Stomach (tissue), 9 donors: ENCODE results near the gene ZNRF4. TPM values are rescaled to one million over a fixed set of nuclear protein-coding genes. Genes with fewer than 3 reads are reported as not detected.

Experiments used
- DNase-seq, 2 donors: peaks; one replicate each; pipeline versions ENCODE4 v3.0.0 to v3.0.0-alpha.2; 2013 to 2019
- H3K27ac ChIP-seq, 5 donors: fragments of 200-600 bp in 4 of 5; sonication (generic) in 4 of 5; one replicate each; pipeline ENCODE4 v1.5.1; 2013 to 2019; ENCODE audit warnings: mild to moderate bottlenecking in 1 of 5, moderate library complexity in 1 of 5
- H3K27me3 ChIP-seq, 3 donors: fragments of 200-600 bp; sonication (generic); one replicate each; pipeline ENCODE4 v1.5.1; 2017 to 2019; ENCODE audit warnings: mixed run types in 1 of 3
- H3K36me3 ChIP-seq, 4 donors: fragments of 200-600 bp; sonication (generic); 1 replicate in 3 of 4; 2 replicates in 1 of 4; pipeline ENCODE4 v1.5.1; 2016 to 2019
- H3K4me1 ChIP-seq, 4 donors: fragments of 200-600 bp; sonication (generic); one replicate each; pipeline ENCODE4 v1.5.1; 2016 to 2019
- H3K4me3 ChIP-seq, 4 donors: fragments of 200-600 bp; sonication (generic) in 3 of 4; one replicate each; pipeline ENCODE4 v1.5.1; 2016 to 2019; ENCODE audit warnings: mild to moderate bottlenecking in 1 of 4
- H3K9me3 ChIP-seq, 4 donors: fragments of 200-600 bp; sonication (generic); one replicate each; pipeline ENCODE4 v1.5.1; 2016 to 2019
- EP300 ChIP-seq: sonication (generic); formaldehyde crosslinking; IDR thresholded peaks from one replicate; pipeline ENCODE4 v1.6.1; 2017; ENCODE audit warnings: antibody characterized with exemption
- POLR2A ChIP-seq, 4 donors: fragments of 450-650 bp; IDR thresholded peaks; one replicate each; pipeline ENCODE4 v1.6.1; 2016; ENCODE audit warnings: antibody characterized with exemption in 4 of 4, control low read depth in 2 of 4, mild to moderate bottlenecking in 1 of 4, moderate library complexity in 1 of 4
- POLR2AphosphoS5 ChIP-seq, 3 donors: sonication (generic); formaldehyde crosslinking; IDR thresholded peaks; one replicate each; pipeline ENCODE4 v1.6.1; 2016; ENCODE audit warnings: antibody characterized with exemption in 3 of 3
- WGBS, 5 donors: extraction: QIAGEN DNeasy Blood & Tissue Kit in 3 of 5; methylation state at CpG; one replicate each; pipeline versions ENCODE4 v1.1.5 to v1.1.7; 2013 to 2018; 5-methylcytosine and 5-hydroxymethylcytosine counted together
- intact Hi-C: fragments of 100-400 bp; cut with DNase I; formaldehyde crosslinking; loops from one replicate; pipeline ENCODE4 v1.15.1; 2023; ENCODE audit warnings: low total_unique reads
- polyA plus RNA-seq, 3 donors: library from polyadenylated mRNA; stranded (reverse); fragments of 200-250 nt; gene quantifications; one replicate each; pipeline ENCODE4 v1.2.3, GENCODE V29; 2013
- total RNA-seq, 5 donors: library from RNA; depleted of rRNA; stranded (reverse); fragments of >200 nt; gene quantifications; one replicate each; pipeline versions ENCODE4 v1.1.0 to v1.2.3, GENCODE V29; 2014 to 2016
- TF ChIP-seq, protein P1 (sequence below), 7 experiments: fragments of 450-650 bp in 4 of 7; fragments of 200-600 bp in 3 of 7; sonication (generic) in 3 of 7; IDR thresholded peaks; one replicate each; pipeline ENCODE4 v1.5.1; 2016 to 2019; ENCODE audit warnings: antibody characterized with exemption in 7 of 7, control low read depth in 2 of 7, mild to moderate bottlenecking in 1 of 7
- donor health status: healthy with polysubstance abuse.
- donor health status: Bipolar disorder and iron deficiency.
- donor health status: healthy.

The ZNRF4 gene
- total and polyA plus RNA-seq, 8 donors: not detected

GRCh38 chr19:5454743-5455142, 474 bp upstream of the ZNRF4 start:
- Histone ChIP-seq H3K36me3 (no peaks in the 10 kb centered on the region), H3K9me3 (peaks cover 0 to 5% (median 0%) of the 10 kb centered on the region in 4 donors), H3K27me3 (peaks cover 0 to 33% (median 18%) of the 10 kb centered on the region in 3 donors), H3K27ac (no peak overlapping the region), H3K4me3 (no peak overlapping the region), H3K4me1 (no peaks in the 10 kb centered on the region)
- 62 to 77% (median 66%) methylated on average over 4 to 5 of the region's 5 CpGs for WGBS, 5 donors
- TF ChIP-seq, protein P1, sequence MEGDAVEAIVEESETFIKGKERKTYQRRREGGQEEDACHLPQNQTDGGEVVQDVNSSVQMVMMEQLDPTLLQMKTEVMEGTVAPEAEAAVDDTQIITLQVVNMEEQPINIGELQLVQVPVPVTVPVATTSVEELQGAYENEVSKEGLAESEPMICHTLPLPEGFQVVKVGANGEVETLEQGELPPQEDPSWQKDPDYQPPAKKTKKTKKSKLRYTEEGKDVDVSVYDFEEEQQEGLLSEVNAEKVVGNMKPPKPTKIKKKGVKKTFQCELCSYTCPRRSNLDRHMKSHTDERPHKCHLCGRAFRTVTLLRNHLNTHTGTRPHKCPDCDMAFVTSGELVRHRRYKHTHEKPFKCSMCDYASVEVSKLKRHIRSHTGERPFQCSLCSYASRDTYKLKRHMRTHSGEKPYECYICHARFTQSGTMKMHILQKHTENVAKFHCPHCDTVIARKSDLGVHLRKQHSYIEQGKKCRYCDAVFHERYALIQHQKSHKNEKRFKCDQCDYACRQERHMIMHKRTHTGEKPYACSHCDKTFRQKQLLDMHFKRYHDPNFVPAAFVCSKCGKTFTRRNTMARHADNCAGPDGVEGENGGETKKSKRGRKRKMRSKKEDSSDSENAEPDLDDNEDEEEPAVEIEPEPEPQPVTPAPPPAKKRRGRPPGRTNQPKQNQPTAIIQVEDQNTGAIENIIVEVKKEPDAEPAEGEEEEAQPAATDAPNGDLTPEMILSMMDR (IDR thresholded peaks at IDR 0.05): no peak
- TF ChIP-seq POLR2A (IDR thresholded peaks at IDR 0.05) (no peak), EP300 (no peak), POLR2AphosphoS5 (IDR thresholded peaks at IDR 0.05) (no peak)
- no peak for DNase-seq
- intact Hi-C loops: no loop called here

DNA sequence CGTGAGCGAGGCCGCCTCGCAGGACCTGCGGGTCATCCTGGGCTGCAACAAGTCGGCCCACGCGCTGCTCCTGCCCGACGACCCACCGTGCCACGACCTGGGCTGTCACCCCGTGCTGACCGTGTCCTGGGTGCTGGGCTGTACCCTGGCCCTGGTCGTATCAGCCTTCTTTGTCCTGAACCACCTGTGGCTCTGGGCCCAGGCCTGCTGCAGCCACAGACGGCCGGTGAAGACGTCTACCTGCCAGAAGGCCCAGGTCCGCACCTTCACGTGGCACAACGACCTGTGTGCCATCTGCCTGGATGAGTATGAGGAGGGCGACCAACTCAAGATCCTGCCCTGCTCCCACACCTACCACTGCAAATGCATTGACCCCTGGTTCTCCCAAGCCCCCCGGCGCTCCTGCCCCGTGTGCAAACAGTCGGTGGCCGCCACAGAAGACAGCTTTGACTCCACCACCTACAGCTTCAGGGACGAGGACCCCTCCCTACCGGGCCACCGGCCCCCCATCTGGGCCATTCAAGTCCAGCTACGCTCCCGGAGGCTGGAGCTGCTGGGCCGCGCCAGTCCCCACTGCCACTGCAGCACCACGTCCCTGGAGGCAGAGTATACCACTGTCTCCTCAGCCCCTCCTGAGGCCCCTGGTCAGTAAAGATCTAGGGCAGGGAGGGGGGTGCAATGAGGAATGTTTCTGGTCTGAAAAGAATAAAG, 1.1 kb downstream of the ZNRF4 start:
- H3K4me3 ChIP-seq: no peak overlapping the region
- no peaks in the 10 kb centered on the region for H3K36me3 ChIP-seq
- no peak for TF ChIP-seq EP300
- TF ChIP-seq POLR2A (IDR thresholded peaks at IDR 0.05): no peak
- TF ChIP-seq POLR2AphosphoS5 (IDR thresholded peaks at IDR 0.05): no peak
- TF ChIP-seq, protein P1 (IDR thresholded peaks at IDR 0.05): no peak
- WGBS, 5 donors: 79 to 89% (median 88%) methylated on average over 11 to 35 of the region's 35 CpGs
- intact Hi-C loops: no loop called here
- peaks cover 0 to 17% (median 3%) of the 10 kb centered on the region in 3 donors for H3K27me3 ChIP-seq
- no peak for DNase-seq
- peaks cover 0 to 5% (median 0%) of the 10 kb centered on the region in 4 donors for H3K9me3 ChIP-seq
- H3K4me1 ChIP-seq: no peaks in the 10 kb centered on the region
- H3K27ac ChIP-seq: no peak overlapping the region

DNA sequence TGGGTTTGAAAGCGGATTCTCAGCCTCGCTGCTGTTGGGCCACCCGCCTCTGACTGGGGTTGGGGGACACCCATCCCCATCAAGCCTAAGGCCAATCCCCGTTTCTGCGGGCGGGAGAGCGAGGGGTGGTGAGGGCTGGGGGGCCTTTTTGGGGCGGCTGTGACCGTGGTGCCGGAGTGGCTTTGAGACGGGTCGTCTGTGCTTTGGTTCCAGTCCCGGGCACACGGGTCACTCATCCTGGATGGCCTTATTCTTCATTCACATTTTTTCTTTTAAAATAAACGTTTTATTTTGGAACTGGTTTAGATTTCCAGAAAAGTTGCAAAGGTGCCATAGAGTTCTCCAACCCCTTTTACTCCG, 1.6 kb downstream of the ZNRF4 start:
- intact Hi-C loops: no loop called here
- DNase-seq: no peak
- Histone ChIP-seq H3K27ac (no peak overlapping the region), H3K4me3 (no peak overlapping the region), H3K9me3 (peaks cover 0 to 5% (median 0%) of the 10 kb centered on the region in 4 donors), H3K27me3 (peaks cover 0 to 12% (median 0%) of the 10 kb centered on the region in 3 donors), H3K4me1 (no peaks in the 10 kb centered on the region), H3K36me3 (no peaks in the 10 kb centered on the region)
- WGBS, 5 donors: 83 to 91% (median 87%) methylated on average over 16 of the region's 16 CpGs
- no peak for TF ChIP-seq EP300
- TF ChIP-seq POLR2AphosphoS5 (IDR thresholded peaks at IDR 0.05): no peak
- TF ChIP-seq, protein P1 (IDR thresholded peaks at IDR 0.05): no peak
- no peak for TF ChIP-seq POLR2A (IDR thresholded peaks at IDR 0.05)

DNA sequence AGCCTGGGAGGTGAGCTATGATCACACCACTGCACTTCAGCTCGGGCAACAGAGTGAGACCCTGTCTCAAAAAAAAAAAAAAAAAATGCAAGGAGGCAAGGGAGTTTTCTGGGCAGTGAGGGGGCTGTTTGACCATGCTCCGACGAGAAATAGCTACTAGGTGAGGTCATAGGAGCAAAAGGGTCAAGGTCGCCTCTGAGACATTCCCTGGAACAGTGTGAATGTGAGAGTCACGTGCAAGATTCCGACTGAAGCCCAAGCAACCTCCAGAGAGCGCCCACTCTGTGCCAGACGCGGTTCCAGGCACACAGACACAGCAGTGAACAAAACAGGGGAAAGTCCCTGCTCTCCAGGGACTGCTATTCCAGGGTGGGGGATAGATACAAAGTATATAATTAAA, 2.5 kb downstream of the ZNRF4 start:
- H3K4me1 ChIP-seq: no peaks in the 10 kb centered on the region
- intact Hi-C loops: no loop called here
- H3K4me3 ChIP-seq: no peak overlapping the region
- DNase-seq: no peak
- H3K9me3 ChIP-seq: peaks cover 0 to 5% (median 0%) of the 10 kb centered on the region in 4 donors
- H3K27ac ChIP-seq: no peak overlapping the region
- TF ChIP-seq, protein P1 (IDR thresholded peaks at IDR 0.05): no peak
- TF ChIP-seq POLR2AphosphoS5 (IDR thresholded peaks at IDR 0.05) (no peak), POLR2A (IDR thresholded peaks at IDR 0.05) (no peak), EP300 (no peak)
- WGBS, 5 donors: 68 to 73% (median 72%) methylated on average over 9 of the region's 9 CpGs
- no peaks in the 10 kb centered on the region for H3K36me3 ChIP-seq
- peaks cover 0 to 10% (median 0%) of the 10 kb centered on the region in 3 donors for H3K27me3 ChIP-seq
